GM23248 (cell line): ENCODE measurements around the gene CDCP2. TPM values are rescaled to one million over a fixed set of nuclear protein-coding genes. Genes with fewer than 3 reads are reported as not detected.

Source experiments
- DNase-seq: peaks from one replicate; pipeline ENCODE4 v3.0.0-alpha.2; 2015
- H2AFZ ChIP-seq: fragments of 200-600 bp; sonication (generic); 2 replicates; pipeline ENCODE4 v1.6.1; 2016; ENCODE audit warnings: antibody characterized with exemption
- H3F3A ChIP-seq: fragments of 200-600 bp; sonication (generic); 2 replicates; pipeline ENCODE4 v1.6.1; 2016; ENCODE audit warnings: mild to moderate bottlenecking, antibody characterized with exemption, mixed run types; ENCODE audit not compliant: insufficient read depth
- H3K27ac ChIP-seq: fragments of 200-600 bp; sonication (generic); 2 replicates; pipeline ENCODE4 v1.5.1; 2016; ENCODE audit warnings: mild to moderate bottlenecking
- H3K27me3 ChIP-seq: fragments of 200-600 bp; sonication (generic); replicated peaks from 2 replicates; pipeline ENCODE4 v1.6.1; 2016; ENCODE audit warnings: mild to moderate bottlenecking; ENCODE audit not compliant: insufficient read depth
- H3K36me3 ChIP-seq: fragments of 200-600 bp; sonication (generic); 2 replicates; pipeline ENCODE4 v1.6.1; 2016; ENCODE audit warnings: low read depth, mild to moderate bottlenecking
- H3K4me1 ChIP-seq: fragments of 200-600 bp; sonication (generic); 2 replicates; pipeline ENCODE4 v1.6.1; 2016; ENCODE audit warnings: mild to moderate bottlenecking; ENCODE audit not compliant: insufficient read depth
- H3K4me2 ChIP-seq: fragments of 200-600 bp; sonication (generic); one replicate; pipeline ENCODE4 v1.6.1; 2016; ENCODE audit warnings: mild to moderate bottlenecking; ENCODE audit not compliant: unreplicated experiment
- H3K4me3 ChIP-seq: fragments of 200-600 bp; sonication (generic); 2 replicates; pipeline ENCODE4 v1.5.1; 2016; ENCODE audit warnings: mild to moderate bottlenecking
- H3K79me2 ChIP-seq: fragments of 200-600 bp; sonication (generic); 2 replicates; pipeline ENCODE4 v1.6.1; 2016; ENCODE audit warnings: mild to moderate bottlenecking; ENCODE audit not compliant: insufficient read depth
- H3K9ac ChIP-seq: fragments of 200-600 bp; sonication (generic); 2 replicates; pipeline ENCODE4 v1.6.1; 2016; ENCODE audit warnings: mild to moderate bottlenecking
- H3K9me2 ChIP-seq: fragments of 200-600 bp; sonication (generic); 2 replicates; pipeline ENCODE4 v1.6.1; 2016; ENCODE audit warnings: mixed run types, mild to moderate bottlenecking, moderate library complexity; ENCODE audit not compliant: insufficient read depth
- H3K9me3 ChIP-seq: fragments of 200-600 bp; sonication (generic); one replicate; pipeline ENCODE4 v1.6.1; 2017; ENCODE audit warnings: low read depth
- H4K20me1 ChIP-seq: fragments of 200-600 bp; sonication (generic); 2 replicates; pipeline ENCODE4 v1.6.0; 2016; ENCODE audit not compliant: insufficient read depth
- EZH2 ChIP-seq: fragments of 200-600 bp; sonication (generic); IDR thresholded peaks from 2 replicates; pipeline ENCODE4 v1.6.1; 2018; ENCODE audit warnings: antibody characterized with exemption, mild to moderate bottlenecking; ENCODE audit not compliant: insufficient read depth, poor library complexity, severe bottlenecking
- EZH2phosphoT487 ChIP-seq: fragments of 200-600 bp; sonication (generic); IDR thresholded peaks from 2 replicates; pipeline ENCODE4 v1.6.1; 2018; ENCODE audit warnings: antibody characterized with exemption, moderate library complexity, mild to moderate bottlenecking, low read depth; ENCODE audit not compliant: insufficient read depth
- WGBS, 2 experiments: methylation state at CpG; one replicate each; pipeline ENCODE4 v1.1.6; 2015 to 2017; ENCODE audit warnings: low lambda C conversion rate in 2 of 2, low coverage in 1 of 2; ENCODE audit errors: missing lambda C conversion rate in 2 of 2; 5-methylcytosine and 5-hydroxymethylcytosine counted together
- in situ Hi-C: fragments of 300-500 bp; cut with MboI; formaldehyde crosslinking; loops from 2 replicates; pipeline ENCODE4 v1.15.0; 2020
- polyA plus RNA-seq: library from polyadenylated mRNA; unstranded; fragments of >200 nt; fragmentation: Nextera tagmentation; extraction: Ambion mirVana; gene quantifications from 2 replicates; pipeline ENCODE4 v1.2.1, GENCODE V29; 2016
- total RNA-seq: library from RNA; depleted of rRNA; stranded (reverse); fragments of >200 nt; shearing (Covaris generic); gene quantifications from 2 replicates; pipeline ENCODE4 v1.2.3, GENCODE V29; 2014

The CDCP2 gene
- total and polyA plus RNA-seq, 2 experiments from 2014 or later, result not detected

- no peak overlapping the region for H2AFZ ChIP-seq
- H3K4me2 ChIP-seq, result no peak overlapping the region
- DNase-seq, result no peak
- H3K4me1 ChIP-seq, result peaks cover 17% of the 10 kb centered on the region
- no peaks in the 10 kb centered on the region for H4K20me1 ChIP-seq
- H3K36me3 ChIP-seq, result no peaks in the 10 kb centered on the region
- no peaks in the 10 kb centered on the region for H3K9me3 ChIP-seq
- no peaks in the 10 kb centered on the region for H3K27me3 ChIP-seq
- WGBS, 2 experiments, result 70 to 79% methylated on average over 6 of the region's 6 CpGs
- peaks cover 19% of the 10 kb centered on the region for H3F3A ChIP-seq
- H3K27ac ChIP-seq, result no peak overlapping the region
- H3K9me2 ChIP-seq, result no peaks in the 10 kb centered on the region
- no peak overlapping the region for H3K9ac ChIP-seq
- TF ChIP-seq EZH2phosphoT487 (no peak), EZH2 (no peak)
- in situ Hi-C loops, result loop anchor here (25.0 kb wide), 2 partner anchors 372 to 697 kb away; partner anchors contain the start of gene TTC22
- no peak overlapping the region for H3K4me3 ChIP-seq
- H3K79me2 ChIP-seq, result no peaks in the 10 kb centered on the region
These were observed 37.8 kb downstream of the CDCP2 start for GRCh38 chr1:54114955-54115354.

- Histone ChIP-seq H3K4me1 (peaks cover 11% of the 10 kb centered on the region), H3F3A (peaks cover 12% of the 10 kb centered on the region), H3K27me3 (no peaks in the 10 kb centered on the region), H3K9me2 (no peaks in the 10 kb centered on the region), H4K20me1 (no peaks in the 10 kb centered on the region), H2AFZ (no peak overlapping the region), H3K4me2 (no peak overlapping the region), H3K9me3 (no peaks in the 10 kb centered on the region), H3K79me2 (no peaks in the 10 kb centered on the region), H3K36me3 (no peaks in the 10 kb centered on the region), H3K9ac (no peak overlapping the region), H3K27ac (no peak overlapping the region), H3K4me3 (no peak overlapping the region)
- DNase-seq, result no peak
- 63 to 73% methylated on average over 4 of the region's 4 CpGs for WGBS, 2 experiments
- in situ Hi-C loops, result loop anchor here (25.0 kb wide), 2 partner anchors 373 to 698 kb away; partner anchors contain the start of gene TTC22
- no peak for TF ChIP-seq EZH2phosphoT487
- no peak for TF ChIP-seq EZH2
These were observed 38.8 kb downstream of the CDCP2 start for GRCh38 chr1:54114001-54114400.

- Histone ChIP-seq H3K36me3 (no peaks in the 10 kb centered on the region), H3K4me1 (no peaks in the 10 kb centered on the region), H3K4me2 (no peak overlapping the region), H4K20me1 (no peaks in the 10 kb centered on the region), H2AFZ (no peak overlapping the region), H3K9ac (no peak overlapping the region), H3K27me3 (no peaks in the 10 kb centered on the region), H3K27ac (no peak overlapping the region), H3K9me2 (no peaks in the 10 kb centered on the region), H3K9me3 (no peaks in the 10 kb centered on the region), H3F3A (peaks cover 2% of the 10 kb centered on the region; the same call in 1 of the 2 replicates), H3K4me3 (no peak overlapping the region), H3K79me2 (no peaks in the 10 kb centered on the region)
- TF ChIP-seq EZH2 (no peak), EZH2phosphoT487 (no peak)
- WGBS, 2 experiments, result 77 to 79% methylated on average over 5 of the region's 5 CpGs
- DNase-seq, result no peak
- in situ Hi-C loops, result loop anchor here (25.0 kb wide), 2 partner anchors 374 to 699 kb away; partner anchors contain the start of gene TTC22
These were observed 40.0 kb downstream of the CDCP2 start for GRCh38 chr1:54112705-54113368.

GRCh38 chr1:54112027-54112426 is 40.8 kb downstream of the CDCP2 start:
- Histone ChIP-seq H3K27me3 (no peaks in the 10 kb centered on the region), H3K36me3 (no peaks in the 10 kb centered on the region), H3K9me2 (no peaks in the 10 kb centered on the region), H2AFZ (no peak overlapping the region), H3F3A (no peaks in the 10 kb centered on the region), H3K27ac (no peak overlapping the region), H3K9ac (no peak overlapping the region), H3K9me3 (no peaks in the 10 kb centered on the region), H3K4me1 (no peaks in the 10 kb centered on the region), H3K4me2 (no peak overlapping the region), H3K79me2 (no peaks in the 10 kb centered on the region), H4K20me1 (no peaks in the 10 kb centered on the region), H3K4me3 (no peak overlapping the region)
- WGBS, 2 experiments, result 83 to 85% methylated on average over 7 of the region's 7 CpGs
- in situ Hi-C loops, result loop anchor here (25.0 kb wide), 2 partner anchors 375 to 700 kb away; partner anchors contain the start of gene TTC22
- TF ChIP-seq EZH2, result no peak
- no peak for TF ChIP-seq EZH2phosphoT487
- DNase-seq, result no peak
